GM12801 (cell line): Measurements from ENCODE around the gene NRF1.

ENCODE experiments used
- CTCF ChIP-seq: IDR thresholded peaks from one replicate; pipeline ENCODE4 v1.5.1; 2011; ENCODE audit warnings: control low read depth; ENCODE audit not compliant: insufficient read length; ENCODE audit errors: extremely low read depth

Gene NRF1

GRCh38 chr7:129777993-129778769 is 166.7 kb downstream of the NRF1 start:
- no peak for TF ChIP-seq CTCF

GRCh38 chr7:129778770-129779601 is 167.5 kb downstream of the NRF1 start:
- TF ChIP-seq CTCF, result no peak

GRCh38 chr7:129779602-129780256 is 168.2 kb downstream of the NRF1 start:
- TF ChIP-seq CTCF, result no peak

GRCh38 chr7:129780257-129780973 is 168.9 kb downstream of the NRF1 start:
- TF ChIP-seq CTCF, result no peak

GRCh38 chr7:129780974-129781927 is 169.7 kb downstream of the NRF1 start:
- no peak for TF ChIP-seq CTCF

GRCh38 chr7:129781928-129782817 is 170.7 kb downstream of the NRF1 start:
- TF ChIP-seq CTCF, result no peak
